Measurements from ENCODE around the gene ACY1.
A peak's percentile ranks its signal among the peaks of the same experiment; 100 is the strongest.

ACY1 gene

DNA sequence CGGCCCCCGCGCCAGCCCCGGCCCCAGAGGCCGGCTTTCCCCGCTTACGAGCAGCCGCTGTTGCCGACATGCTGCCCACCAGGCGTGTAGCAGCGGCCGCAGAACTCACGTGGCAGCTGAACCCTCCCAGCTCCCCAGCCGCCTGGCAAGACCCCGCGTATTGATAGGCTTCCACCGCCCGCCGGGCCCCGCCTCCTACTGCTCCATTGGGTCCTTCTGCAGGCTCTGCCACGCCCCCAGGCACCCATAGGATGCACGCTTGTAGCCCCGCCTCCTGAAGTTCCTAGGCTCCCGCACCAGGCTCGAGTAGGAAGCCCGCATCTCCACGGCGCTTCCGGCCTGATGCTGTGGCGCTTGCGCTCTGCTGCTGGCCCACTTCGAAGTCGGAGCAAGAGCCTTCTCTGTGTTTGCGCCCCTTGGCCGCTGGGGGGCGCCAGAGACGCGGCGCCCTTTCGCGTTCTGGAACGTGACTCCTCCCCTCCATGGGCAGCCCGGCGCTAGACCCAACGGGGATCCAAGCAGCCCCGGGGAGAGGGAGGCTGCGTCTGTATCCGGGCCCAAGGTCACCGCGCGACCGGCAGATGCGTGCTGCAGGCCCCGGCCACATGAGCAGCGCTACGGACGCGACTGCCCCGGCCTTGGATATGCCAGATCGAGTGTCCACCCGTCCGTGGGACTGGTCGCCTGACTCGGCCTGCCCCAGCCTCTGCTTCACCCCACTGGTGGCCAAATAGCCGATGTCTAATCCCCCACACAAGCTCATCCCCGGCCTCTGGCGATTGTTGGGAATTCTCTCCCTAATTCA, 41.3 kb upstream of the ACY1 start, which contains the start of the genes PARP3 and RRP9 (continued):
- TF ChIP-seq ZNF138 (tag by site-specific recombination; IDR thresholded peaks at IDR 0.05; ENCODE audit: borderline replicate concordance), result no peak
- no peak for TF ChIP-seq SALL2 (tag by site-specific recombination; IDR thresholded peaks at IDR 0.05; ENCODE audit: borderline replicate concordance)
- 0 out of 2 replicates have a peak, but pooled peaks have one; percentile 38 for TF ChIP-seq KLF16 (tag by site-specific recombination; IDR thresholded peaks at IDR 0.05)
- TF ChIP-seq, protein P1, sequence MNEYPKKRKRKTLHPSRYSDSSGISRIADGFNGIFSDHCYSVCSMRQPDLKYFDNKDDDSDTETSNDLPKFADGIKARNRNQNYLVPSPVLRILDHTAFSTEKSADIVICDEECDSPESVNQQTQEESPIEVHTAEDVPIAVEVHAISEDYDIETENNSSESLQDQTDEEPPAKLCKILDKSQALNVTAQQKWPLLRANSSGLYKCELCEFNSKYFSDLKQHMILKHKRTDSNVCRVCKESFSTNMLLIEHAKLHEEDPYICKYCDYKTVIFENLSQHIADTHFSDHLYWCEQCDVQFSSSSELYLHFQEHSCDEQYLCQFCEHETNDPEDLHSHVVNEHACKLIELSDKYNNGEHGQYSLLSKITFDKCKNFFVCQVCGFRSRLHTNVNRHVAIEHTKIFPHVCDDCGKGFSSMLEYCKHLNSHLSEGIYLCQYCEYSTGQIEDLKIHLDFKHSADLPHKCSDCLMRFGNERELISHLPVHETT (tag by site-specific recombination; IDR thresholded peaks at IDR 0.05), result no peak
- TF ChIP-seq ZBTB17 (tag by site-specific recombination; IDR thresholded peaks at IDR 0.05), result no peak; the same call in 1 of the 2 replicates
- TF ChIP-seq ZSCAN30 (tag by site-specific recombination; IDR thresholded peaks at IDR 0.05), result peak; percentile 52; the same call in 1 of the 2 replicates
- TF ChIP-seq ZIC2 (tag by site-specific recombination; IDR thresholded peaks at IDR 0.05), result peak; percentile 77
- TF ChIP-seq FEZF1 (tag by site-specific recombination; IDR thresholded peaks at IDR 0.05), result no peak
- no peak for TF ChIP-seq ZNF311 (tag by site-specific recombination; IDR thresholded peaks at IDR 0.05; ENCODE audit: borderline replicate concordance)
- TF ChIP-seq WT1 (tag by site-specific recombination; IDR thresholded peaks at IDR 0.05), result no peak; the same call in 1 of the 2 replicates
- TF ChIP-seq, protein P2, sequence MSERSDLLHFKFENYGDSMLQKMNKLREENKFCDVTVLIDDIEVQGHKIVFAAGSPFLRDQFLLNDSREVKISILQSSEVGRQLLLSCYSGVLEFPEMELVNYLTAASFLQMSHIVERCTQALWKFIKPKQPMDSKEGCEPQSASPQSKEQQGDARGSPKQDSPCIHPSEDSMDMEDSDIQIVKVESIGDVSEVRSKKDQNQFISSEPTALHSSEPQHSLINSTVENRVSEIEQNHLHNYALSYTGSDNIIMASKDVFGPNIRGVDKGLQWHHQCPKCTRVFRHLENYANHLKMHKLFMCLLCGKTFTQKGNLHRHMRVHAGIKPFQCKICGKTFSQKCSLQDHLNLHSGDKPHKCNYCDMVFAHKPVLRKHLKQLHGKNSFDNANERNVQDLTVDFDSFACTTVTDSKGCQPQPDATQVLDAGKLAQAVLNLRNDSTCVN (tag by site-specific recombination; optimal IDR thresholded peaks at IDR 0.05), result peak; percentile 63
- TF ChIP-seq ZNF274 (IDR thresholded peaks at IDR 0.05; ENCODE audit: low read length), result no peak
- no peak for TF ChIP-seq ZNF274 (tag by site-specific recombination; IDR thresholded peaks at IDR 0.05; ENCODE audit: borderline replicate concordance)
- TF ChIP-seq ZXDB (tag by site-specific recombination; IDR thresholded peaks at IDR 0.05), result peak; percentile 66; the same call in 1 of the 2 replicates
- no peak for TF ChIP-seq OSR2 (tag by site-specific recombination; IDR thresholded peaks at IDR 0.05)
- no peak for TF ChIP-seq ZNF555 (tag by site-specific recombination; conservative IDR thresholded peaks at IDR 0.05)
- TF ChIP-seq ZNF302 (tag by site-specific recombination; IDR thresholded peaks at IDR 0.05; ENCODE audit: low read depth), result no peak
- 0 out of 2 replicates have a peak, but pooled peaks have one; percentile 17 for TF ChIP-seq ZNF2 (tag by site-specific recombination; IDR thresholded peaks at IDR 0.05)
- no peak for TF ChIP-seq ZNF664 (tag by site-specific recombination; IDR thresholded peaks at IDR 0.05)
- TF ChIP-seq, protein P3, sequence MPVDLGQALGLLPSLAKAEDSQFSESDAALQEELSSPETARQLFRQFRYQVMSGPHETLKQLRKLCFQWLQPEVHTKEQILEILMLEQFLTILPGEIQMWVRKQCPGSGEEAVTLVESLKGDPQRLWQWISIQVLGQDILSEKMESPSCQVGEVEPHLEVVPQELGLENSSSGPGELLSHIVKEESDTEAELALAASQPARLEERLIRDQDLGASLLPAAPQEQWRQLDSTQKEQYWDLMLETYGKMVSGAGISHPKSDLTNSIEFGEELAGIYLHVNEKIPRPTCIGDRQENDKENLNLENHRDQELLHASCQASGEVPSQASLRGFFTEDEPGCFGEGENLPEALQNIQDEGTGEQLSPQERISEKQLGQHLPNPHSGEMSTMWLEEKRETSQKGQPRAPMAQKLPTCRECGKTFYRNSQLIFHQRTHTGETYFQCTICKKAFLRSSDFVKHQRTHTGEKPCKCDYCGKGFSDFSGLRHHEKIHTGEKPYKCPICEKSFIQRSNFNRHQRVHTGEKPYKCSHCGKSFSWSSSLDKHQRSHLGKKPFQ (tag by site-specific recombination; IDR thresholded peaks at IDR 0.05), result no peak
- TF ChIP-seq SETDB1 (IDR thresholded peaks at IDR 0.05; ENCODE audit: insufficient read length, low read length), result no peak
- TF ChIP-seq ZNF23 (tag by site-specific recombination; IDR thresholded peaks at IDR 0.05; ENCODE audit: borderline replicate concordance), result no peak
- peak; percentile 91 for TF ChIP-seq ZNF423 (tag by site-specific recombination; IDR thresholded peaks at IDR 0.05)
- TF ChIP-seq ZNF140 (tag by site-specific recombination; IDR thresholded peaks at IDR 0.05), result no peak
- TF ChIP-seq, protein P4, sequence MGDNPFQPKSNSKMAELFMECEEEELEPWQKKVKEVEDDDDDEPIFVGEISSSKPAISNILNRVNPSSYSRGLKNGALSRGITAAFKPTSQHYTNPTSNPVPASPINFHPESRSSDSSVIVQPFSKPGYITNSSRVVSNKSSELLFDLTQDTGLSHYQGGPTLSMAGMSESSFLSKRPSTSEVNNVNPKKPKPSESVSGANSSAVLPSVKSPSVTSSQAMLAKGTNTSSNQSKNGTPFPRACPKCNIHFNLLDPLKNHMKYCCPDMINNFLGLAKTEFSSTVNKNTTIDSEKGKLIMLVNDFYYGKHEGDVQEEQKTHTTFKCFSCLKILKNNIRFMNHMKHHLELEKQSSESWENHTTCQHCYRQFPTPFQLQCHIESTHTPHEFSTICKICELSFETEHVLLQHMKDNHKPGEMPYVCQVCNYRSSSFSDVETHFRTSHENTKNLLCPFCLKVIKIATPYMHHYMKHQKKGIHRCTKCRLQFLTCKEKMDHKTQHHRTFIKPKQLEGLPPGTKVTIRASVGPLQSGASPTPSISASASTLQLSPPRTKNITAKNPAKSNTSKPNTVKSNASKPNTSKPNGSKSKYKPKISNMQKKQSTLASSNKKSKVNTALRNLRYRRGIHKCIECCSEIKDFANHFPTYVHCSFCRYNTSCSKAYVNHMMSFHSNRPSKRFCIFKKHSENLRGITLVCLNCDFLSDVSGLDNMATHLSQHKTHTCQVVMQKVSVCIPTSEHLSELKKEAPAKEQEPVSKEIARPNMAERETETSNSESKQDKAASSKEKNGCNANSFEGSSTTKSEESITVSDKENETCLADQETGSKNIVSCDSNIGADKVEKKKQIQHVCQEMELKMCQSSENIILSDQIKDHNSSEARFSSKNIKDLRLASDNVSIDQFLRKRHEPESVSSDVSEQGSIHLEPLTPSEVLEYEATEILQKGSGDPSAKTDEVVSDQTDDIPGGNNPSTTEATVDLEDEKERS (tag by site-specific recombination; IDR thresholded peaks at IDR 0.05), result no peak
- TF ChIP-seq ZNF654 (tag by site-specific recombination; IDR thresholded peaks at IDR 0.05; ENCODE audit: low read depth), result peak; percentile 83
- TF ChIP-seq GLIS1 (tag by site-specific recombination; IDR thresholded peaks at IDR 0.05), result peak; percentile 14; the same call in 1 of the 2 replicates
- no peak for TF ChIP-seq ZNF514 (tag by site-specific recombination; IDR thresholded peaks at IDR 0.05)
- TF ChIP-seq ZNF530 (tag by site-specific recombination; IDR thresholded peaks at IDR 0.05; ENCODE audit: low read depth), result no peak
- TF ChIP-seq, protein P5, sequence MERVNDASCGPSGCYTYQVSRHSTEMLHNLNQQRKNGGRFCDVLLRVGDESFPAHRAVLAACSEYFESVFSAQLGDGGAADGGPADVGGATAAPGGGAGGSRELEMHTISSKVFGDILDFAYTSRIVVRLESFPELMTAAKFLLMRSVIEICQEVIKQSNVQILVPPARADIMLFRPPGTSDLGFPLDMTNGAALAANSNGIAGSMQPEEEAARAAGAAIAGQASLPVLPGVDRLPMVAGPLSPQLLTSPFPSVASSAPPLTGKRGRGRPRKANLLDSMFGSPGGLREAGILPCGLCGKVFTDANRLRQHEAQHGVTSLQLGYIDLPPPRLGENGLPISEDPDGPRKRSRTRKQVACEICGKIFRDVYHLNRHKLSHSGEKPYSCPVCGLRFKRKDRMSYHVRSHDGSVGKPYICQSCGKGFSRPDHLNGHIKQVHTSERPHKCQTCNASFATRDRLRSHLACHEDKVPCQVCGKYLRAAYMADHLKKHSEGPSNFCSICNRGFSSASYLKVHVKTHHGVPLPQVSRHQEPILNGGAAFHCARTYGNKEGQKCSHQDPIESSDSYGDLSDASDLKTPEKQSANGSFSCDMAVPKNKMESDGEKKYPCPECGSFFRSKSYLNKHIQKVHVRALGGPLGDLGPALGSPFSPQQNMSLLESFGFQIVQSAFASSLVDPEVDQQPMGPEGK (tag by site-specific recombination; IDR thresholded peaks at IDR 0.05), result peak; percentile 42; the same call in 1 of the 2 replicates
- no peak for TF ChIP-seq RBAK (tag by site-specific recombination; IDR thresholded peaks at IDR 0.05)
- TF ChIP-seq ZNF10 (tag by site-specific recombination; IDR thresholded peaks at IDR 0.05), result no peak

Measured in HEK293 (cell line).